GM21423 (cell line): ENCODE data around the gene SNX11.
A peak's percentile ranks its signal among the peaks of the same experiment; 100 is the strongest.

Experiments used
- ATAC-seq: cut with Tn5 transposase; IDR thresholded peaks from one replicate; pipeline ENCODE4 v1.9.1; 2021; ENCODE audit warnings: mild to moderate bottlenecking, moderate library complexity; ENCODE audit not compliant: unreplicated experiment

SNX11 gene

DNA sequence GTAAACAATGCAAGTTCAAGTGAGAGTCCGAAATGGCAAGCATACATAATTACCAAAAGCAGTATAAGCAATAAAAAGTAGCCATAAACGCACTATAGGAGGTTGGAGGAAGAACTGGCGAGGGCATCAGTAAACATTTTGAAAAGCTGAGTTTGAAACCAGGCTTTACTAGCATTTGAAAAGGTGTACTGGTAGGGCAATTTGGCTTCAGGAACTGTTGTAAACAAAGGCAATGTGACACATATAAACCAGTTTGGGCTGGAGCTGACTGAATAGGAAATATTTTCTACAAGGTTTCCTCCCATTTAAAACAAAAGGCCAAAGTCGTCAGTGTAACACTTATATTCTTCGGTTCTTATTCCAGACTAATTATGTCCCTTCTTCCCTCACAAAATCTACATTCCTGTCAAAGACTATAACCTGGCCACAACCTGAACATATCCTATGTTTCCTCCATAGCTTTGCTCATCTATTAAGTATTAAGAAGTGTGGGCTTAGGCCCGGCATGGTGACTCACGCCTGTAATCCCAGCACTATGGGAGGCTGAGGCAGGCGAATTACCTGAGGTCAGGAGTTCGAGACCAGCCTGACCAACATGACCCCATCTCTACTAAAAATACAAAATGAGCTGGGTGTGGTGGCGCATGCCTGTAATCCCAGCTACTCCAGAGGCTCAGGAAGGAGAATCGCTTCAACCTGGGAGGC lies 14.1 kb upstream of the SNX11 start:
- no peak for ATAC-seq

DNA sequence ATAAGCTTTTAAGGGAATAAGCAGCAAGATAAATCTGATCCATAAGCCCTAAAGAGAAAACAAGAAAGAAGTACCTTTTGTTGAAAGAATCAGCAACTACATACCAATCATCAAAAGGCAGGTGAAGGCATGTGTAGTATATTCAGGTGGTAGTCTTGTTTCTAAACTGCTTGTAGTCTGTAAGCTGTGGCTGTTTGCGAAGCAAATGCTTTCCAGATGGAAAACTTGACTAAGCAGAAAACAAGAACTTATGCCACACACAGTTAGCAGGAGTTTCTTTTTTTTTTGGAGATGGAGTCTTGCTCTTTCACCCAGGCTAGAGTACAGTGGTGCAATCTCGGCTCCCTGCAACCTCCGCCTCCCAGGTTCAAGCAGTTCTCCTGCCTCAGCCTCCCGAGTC lies 12.0 kb upstream of the SNX11 start:
- ATAC-seq, result no peak

DNA sequence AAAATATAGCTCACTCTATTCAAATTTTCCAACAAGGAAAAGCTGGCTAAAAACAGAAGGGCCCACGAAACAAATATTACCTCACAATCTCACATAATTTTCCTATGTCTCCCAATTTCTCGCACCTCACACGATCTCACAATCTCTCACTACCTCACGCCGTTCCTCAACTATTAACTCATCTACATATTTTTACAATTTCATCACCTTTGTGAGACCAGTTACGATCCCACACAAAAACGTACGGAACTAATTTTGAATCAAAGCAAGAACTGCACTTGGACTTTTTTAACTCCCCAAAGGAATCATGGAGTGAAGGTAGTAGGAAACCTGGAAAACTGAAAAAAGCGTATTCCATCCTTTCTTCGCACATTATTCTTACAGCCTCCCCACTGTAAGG lies 7.4 kb upstream of the SNX11 start:
- ATAC-seq, result no peak

DNA sequence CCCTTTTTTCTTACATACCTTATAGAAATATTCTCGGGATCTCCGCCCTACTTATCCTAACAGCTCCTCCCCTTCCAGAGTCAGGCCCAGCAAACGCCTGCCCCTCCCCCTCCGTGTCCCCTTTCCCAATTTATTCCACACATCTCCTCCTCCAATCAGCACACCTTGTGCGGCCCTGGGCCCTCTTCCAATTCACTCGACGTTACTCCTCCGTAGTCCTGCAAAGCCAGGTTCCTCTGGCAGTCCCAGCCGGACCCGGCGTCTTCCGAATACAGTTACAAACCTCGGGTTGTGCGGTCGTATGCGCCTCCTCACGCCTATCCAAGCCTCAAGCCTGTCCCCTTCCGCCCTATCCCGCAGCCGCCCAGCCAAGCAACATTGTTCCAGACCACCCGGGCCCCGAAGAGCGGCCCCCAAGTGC lies 7.0 kb upstream of the SNX11 start:
- ATAC-seq, result no peak

DNA sequence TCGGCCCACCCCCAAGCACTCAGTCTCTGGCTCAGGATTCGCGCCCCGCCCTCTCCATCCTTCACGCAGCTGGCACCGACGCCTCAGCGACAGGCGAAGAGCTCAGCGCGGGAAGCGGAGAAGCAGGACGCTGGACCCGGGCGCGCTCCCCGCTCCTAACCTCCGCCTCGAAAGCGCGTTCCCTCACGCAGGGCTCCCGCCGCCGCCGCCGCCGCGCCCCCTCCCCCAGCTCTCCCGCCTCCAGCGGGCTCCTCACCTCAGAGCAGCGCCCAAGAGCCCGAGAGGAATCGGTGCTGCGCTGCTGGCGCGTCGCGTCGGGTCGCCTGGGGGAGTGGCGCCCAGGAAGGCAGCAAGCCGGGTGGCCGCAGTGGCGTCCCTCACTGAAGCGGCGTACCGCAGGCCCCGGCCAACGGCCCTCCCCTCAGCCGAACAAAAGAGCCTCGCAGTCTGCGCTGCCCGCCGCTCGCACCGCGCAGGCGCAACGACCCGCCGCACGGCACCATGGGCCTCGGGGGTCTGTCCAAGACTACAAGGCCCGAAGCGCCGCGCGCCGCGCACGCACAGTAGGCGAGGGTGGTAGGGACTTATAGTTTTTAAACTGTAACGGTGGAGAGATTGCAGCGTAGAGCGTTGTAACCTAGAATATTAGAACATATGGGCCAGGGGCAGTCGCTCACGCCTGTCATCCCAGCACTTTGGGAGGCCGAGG lies 6.4 kb upstream of the SNX11 start, which contains the start of gene CBX1:
TSS of gene CBX1 (minus strand) at position 467 of the 709 bp plus-strand sequence. CDS start 24,474 bp downstream, outside the sequence.
- peak; percentile 88 for ATAC-seq

DNA sequence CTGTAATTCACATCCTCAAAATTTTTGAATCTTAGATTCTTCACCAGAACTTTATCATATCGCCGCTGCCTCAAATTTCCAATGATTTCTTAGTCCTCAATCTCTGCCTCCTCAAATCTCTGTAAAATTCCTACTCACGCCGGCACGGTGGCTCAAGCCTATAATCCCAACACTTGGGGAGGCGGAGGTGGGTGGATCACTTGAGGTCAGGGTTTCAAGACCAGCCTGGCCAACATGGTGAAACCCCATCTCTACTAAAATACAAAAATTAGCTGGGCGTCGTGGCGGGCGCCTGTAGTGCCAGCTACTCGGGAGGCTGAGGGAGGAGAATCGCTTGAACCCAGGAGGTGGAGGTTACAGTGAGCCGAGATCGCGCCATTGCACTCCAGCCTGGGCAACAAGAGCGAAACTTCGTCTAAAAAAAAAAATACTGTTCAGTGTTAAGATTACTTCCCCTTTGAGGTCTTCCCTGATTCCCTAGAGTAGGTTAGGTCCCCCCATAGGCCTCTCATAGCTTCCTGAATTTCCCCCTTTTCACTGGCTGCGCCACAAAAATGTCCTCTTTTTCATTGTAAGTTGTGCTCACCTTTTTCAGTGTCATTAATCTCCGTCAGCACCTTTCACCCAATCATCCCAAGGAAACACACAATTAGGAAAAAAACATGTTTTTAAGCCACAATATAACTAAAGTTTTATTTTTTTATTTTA lies 5.4 kb upstream of the SNX11 start:
- ATAC-seq, result no peak

DNA sequence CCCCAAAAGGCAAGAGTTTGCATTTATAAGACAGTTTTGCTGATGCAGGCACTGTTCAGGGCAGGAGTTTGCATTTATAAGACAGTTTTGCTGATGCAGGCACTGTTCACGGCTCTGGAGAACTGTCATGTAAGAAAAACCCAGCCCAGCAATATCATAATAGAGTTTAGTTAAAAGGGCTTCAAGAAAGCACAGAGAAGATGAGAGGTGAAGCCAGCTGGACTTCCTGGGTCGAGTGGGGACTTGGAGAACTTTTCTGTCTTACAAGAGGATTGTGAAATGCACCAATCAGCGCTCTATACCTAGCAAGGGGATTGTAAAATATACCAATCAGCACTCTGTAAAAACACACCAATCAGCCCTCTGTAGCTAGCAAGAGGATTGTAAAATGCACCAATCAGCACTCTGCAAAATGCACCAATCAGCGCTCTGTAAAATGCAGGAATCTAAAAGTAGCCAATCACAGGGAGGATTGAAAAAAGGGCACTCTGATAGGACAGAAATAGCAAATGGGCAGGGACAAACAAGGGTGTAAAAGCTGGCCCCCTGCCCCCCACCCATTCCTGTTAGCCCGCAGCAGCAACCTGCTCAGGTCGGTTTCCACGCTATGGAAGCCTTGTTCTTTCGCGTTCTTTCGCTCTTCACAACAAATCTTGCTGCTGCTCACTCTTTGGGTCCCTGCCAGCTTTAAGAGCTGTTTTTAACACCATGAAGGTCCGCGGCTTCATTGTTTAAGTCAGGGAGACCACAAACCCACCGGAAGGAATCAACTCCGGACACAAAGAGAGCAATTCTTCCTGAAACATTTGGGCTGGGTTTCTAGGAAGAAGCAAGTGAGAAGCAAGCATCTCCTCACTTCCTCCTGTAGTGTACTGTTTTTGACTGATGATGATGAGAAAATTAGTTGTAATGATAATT lies 4.5 kb upstream of the SNX11 start:
- no peak for ATAC-seq

DNA sequence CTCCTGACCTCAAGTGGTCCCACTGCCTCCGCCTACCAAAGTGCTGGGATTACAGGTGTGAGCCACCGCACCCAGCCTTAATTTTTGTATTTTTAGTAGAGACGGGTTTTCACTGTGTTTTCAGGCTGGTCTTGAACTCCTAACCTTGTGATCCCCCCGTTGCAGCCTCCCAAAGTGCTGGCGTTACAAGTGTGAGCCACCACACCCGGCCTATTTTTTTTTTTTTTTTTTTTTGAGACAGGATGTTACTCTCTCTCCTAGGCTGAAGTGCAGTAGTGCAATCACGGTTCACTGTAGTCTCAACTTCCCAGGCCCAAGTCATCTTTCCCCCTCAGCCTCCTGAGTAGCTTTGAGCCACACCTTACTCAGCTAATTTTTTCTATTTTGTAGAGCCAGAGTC lies 3.1 kb upstream of the SNX11 start:
- no peak for ATAC-seq

DNA sequence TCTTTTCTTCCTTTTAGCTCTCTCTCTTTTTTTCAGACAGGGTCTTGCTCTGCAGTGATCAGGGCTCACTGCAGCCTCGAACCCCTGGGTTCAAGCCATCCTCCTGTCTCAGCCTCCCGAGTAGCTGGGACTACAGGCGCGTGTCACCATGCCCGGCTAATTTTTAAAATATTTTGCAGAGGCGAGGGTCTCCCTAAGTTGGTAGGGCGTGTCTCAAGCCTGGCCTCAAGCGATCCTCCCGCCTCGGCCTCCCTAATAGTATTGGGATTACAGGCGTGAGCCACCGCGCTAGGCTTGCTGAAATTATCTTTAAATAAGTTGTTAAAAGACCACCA lies 797 bp upstream of the SNX11 start:
- no peak for ATAC-seq

DNA sequence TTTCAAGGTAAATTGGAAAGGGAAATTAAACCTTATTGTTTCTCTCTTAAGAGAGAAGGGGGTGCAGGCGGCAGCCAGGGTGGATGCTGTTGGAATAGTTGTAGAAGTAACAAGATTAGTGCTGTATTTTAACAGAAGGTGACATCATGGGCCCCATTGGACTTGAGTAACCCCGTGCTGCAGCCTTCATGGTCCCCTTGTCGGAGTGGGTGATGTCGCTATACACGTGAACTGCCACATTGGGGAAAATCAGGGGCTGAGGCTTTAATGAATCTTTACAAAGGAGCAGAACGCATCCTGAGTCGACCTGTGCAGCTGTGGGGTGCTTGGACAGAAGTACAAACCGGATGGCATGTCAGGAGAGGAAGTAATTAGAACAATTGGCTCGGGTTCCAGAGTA lies 3.2 kb downstream of the SNX11 start:
- no peak for ATAC-seq

DNA sequence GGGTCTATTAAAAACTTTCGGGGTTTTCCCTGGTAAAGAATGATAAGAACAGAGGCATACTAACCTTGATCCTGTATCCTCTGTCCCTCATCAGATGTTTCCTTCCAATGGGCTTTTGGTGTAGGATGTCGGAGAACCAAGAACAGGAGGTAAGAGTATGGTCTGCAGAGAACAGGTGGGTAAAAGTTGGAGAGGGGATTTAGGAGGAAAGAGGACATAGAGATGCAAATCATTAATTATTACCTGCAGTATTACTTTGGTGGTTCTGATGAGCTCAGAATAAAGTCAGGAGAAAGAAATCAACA lies 4.3 kb downstream of the SNX11 start:
- no peak for ATAC-seq

DNA sequence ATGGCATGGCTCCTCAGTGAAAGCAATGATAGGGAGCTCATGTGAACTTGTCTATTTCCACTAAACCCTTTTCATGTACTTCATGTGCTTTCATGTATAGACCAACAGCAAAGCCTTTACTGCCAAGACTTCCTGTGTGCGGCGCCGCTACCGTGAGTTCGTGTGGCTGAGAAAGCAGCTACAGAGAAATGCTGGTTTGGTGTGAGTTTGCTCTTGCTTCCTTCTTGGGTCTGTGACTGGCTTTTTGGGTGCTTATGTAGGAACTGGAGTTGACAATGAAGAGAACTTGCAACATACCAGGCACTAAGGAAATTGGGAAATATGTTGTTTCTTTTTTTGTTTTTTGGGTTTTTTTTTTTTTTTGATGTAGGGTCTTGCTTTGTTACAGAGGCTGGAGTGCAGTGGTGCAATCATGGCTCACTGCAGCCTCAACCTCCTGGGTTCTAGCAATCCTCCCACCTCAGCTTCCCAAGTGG lies 5.7 kb downstream of the SNX11 start:
- peak; percentile 36 for ATAC-seq

DNA sequence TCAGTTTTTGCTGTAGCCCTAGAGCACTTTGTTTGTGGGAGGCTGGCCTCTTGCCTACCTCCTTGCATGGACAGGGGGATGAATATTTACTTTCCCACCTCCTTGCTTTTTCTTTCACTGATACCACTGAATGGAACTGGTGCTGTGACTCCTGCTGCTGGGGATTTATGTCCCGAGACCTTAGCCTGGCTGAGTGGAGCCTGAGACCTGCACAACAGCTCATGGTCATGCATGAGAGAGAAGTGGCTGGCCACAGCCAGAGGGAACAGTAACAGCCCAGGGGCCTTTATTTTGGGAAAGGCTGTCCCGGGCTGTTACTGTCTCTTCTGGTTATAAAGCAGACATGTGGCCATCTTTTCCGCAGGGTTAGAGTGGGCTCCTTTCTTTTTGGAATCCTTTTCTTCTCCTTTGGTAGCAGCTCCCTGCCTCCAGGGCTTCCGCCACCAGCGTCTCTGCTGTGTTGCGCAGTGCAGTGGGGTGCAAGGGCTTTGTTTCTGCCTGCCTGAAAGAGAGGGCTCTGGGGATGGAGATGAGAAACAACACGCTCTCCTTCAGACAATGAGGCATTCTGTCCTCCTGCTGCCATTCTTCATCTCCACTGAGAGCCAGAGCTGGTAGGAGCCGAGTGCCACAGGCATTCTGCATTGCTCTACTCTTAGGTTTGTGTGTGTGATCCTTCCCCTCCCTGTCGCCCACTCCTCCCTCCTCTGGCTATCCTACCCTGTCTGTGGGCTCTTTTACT lies 14.5 kb downstream of the SNX11 start:
- ATAC-seq, result no peak

DNA sequence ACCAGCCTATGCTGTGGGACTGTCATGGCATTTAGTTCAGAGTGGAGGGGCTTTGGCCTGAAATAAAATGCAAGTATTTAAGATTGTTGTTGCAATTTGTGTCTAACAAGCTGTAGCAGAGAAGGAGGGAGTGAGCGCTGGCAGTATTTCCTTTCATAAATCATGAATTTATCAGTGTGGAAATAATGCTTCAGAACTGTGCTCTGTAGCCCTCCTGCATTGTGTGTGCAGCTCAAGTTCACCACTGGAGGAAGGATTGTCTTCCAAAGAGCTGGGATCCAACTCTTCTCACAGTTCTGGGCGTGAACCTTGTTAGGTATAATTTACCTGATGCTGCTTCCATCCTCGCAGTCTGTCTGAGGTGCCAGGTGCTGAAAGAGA lies 15.1 kb downstream of the SNX11 start:
- ATAC-seq, result no peak

DNA sequence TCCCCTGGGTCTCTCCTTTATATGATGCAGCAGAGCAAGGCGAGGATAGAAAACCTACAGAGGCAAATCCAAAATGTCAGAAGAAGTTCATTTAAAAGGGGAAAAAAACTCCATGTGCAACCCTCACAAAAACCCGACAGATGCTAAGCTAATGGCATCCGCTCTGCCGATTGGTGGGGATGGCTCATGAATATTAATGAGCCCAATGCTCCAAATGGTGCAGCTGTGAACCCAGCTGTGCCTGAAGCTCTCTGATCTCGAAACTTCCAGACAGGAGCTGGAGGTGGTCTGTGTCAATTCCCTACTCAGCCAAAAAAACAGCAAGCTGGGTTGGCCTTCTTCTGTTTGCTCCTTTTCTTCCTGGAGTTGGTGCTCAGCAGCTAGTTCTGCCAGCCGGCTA lies 15.5 kb downstream of the SNX11 start:
- no peak for ATAC-seq

DNA sequence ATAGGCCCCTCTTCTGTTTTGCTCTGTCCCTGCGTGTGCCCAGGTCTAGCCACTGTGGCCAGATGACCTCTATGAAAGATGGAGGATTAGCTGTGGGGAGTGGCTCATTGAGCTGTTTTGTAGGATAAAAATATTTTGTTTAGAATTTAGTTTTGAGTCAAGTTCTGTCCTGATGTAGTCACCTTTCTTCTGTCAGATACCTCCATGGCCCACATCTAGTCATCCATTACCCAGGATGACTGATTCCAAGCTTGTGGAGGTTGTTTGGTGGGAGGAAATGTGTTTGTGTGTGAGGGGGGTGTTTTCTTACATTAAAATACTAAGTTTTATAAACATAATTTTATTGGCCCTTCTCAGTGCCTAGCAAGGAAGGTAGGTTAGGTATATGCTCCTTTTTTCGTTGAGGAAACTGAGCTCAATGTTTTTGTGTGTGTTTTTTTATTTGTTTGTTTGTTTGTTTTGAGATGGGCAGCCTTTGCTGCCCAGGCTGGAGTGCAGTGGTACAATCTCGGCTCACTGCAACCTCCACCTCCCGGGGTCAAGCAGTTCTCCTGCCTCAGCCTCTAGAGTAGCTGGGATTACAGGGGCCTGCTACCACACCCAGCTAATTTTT lies 16.3 kb downstream of the SNX11 start:
- no peak for ATAC-seq

DNA sequence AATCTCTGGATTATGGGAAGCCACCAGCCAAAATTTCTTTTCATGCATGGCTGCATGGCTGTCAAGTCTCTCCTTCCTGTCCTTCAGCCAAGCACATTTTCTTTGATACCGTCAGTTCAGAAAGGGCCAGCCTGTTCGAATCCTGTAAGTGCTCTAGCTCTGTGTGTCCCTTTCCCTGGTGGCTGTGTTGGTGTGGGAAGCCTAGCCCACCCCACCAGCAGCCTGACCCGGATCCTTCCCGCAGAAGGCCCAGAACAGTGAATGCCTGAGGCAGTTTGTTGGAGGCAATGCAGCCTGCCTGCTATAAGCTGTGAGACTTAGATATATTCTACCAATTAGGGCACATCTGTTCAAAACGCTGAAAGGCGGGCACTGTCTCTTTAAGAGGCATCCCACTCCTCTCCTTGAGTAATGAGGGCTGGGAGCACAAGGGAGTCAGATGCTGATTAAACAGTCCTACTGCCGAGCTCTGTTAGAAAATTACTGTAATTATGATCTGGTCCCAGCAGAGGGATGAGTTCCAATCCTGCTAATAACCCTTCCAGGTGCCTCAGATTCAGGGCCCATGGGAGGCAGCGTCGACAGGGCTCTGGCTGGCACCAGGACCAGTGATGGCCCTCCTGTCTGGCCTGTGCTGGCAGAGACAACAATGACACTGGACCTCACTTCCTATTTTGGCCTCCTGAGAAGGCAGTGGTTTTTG lies 18.4 kb downstream of the SNX11 start:
- ATAC-seq, result no peak

DNA sequence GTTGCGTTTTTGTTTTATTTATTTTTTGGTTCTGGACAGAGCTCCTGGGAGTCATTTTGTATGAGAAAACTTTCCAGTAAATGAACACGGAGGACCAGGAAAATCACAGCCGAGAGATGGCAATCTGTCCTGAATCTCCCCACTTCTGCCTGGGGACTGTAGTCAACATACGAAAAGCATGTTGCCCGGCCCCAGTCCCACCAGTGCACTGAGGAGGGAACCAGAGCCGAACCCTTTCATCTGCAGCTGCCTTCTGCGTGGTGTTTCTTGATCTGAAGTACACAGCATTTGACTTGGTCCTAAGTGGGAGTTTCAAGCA lies 18.9 kb downstream of the SNX11 start:
- no peak for ATAC-seq

DNA sequence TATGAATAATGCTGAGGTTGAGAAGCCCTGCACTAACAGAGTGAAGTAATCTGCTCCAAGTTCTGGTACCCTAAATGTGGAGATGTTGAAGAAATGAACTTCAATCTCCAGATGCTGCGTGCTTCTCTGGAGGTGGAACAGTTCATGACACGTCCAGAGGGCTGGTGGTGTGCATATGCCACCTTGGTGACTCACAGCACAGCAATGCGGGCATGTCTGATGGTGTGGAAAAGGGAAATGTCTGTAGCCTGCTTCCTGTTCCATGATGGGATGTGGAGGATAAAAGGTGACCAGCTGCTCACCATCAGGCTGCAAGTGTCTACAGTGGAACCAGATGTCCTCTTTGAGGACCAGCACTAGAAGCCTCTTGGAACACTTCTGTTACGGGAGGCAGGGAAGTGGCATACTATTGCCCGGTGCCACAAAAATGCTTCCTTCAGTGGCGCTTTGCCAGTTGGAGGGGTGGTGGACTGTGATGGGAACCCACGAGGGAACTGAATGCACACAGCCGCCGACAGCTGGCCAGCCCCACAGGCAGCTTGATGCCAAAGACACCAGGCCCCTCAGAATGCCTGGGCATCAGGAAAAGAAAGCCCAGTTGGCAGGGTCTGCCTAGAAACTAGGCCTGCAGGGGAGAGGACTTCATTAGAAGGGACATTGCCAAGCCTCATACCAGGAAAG lies 19.9 kb downstream of the SNX11 start:
- ATAC-seq, result no peak
